ENCODE data around the gene HOXC6. TPM values are rescaled to one million over a fixed set of nuclear protein-coding genes. Genes with fewer than 3 reads are reported as not detected.
A peak's percentile ranks its signal among the peaks of the same experiment; 100 is the strongest.

HOXC6 gene
- total RNA-seq, 5 donors from 2014 or later (not counting 1 experiment from before 2014, with no cell fraction given), result not detected

- CTCF ChIA-PET, result interaction anchor here (0.6 to 1.5 kb wide), 6 partner anchors 13 to 911 kb away, joined by 3 to 4 read pairs (median 3); partner anchors contain the start of genes HOXC5 (in 1 of the 2) and HOXC6 (in 1 of the 2)
- no peaks in the 10 kb centered on the region for H3K36me3 ChIP-seq (ENCODE audit: control insufficient read depth in 2 of 2, extremely low read depth in 1 of 2, insufficient read depth in 1 of 2, low read length in 1 of 2)
- H3K4me1 ChIP-seq (ENCODE audit: control insufficient read depth in 1 of 2, extremely low read depth in 1 of 2, insufficient read depth in 2 of 2, low read length in 2 of 2), result peaks cover 4 to 52% of the 10 kb centered on the region in 2 experiments
- H3K36me3 Mint-ChIP-seq, result no peaks in the 10 kb centered on the region
- peaks cover 38 to 46% (median 44%) of the 10 kb centered on the region in 3 donors for H3K4me1 Mint-ChIP-seq
- no peaks in the 10 kb centered on the region for H3K9me3 ChIP-seq
- no peak overlapping the region for H3K27ac ChIP-seq (ENCODE audit: low read length)
- DNase-seq (no peak), ATAC-seq (replicated peaks in 1 of 4) (no peak)
- H3K27me3 Mint-ChIP-seq, result peaks cover 74 to 91% of the 10 kb centered on the region in 2 donors
- H3K4me3 ChIP-seq (ENCODE audit: control insufficient read depth in 1 of 2, extremely low read depth in 1 of 2, low read length in 1 of 2), result no peak overlapping the region
- peak overlapping the region in 1 of 3 donors; percentile 59 for H3K4me3 Mint-ChIP-seq
- no peak overlapping the region for H3K27ac Mint-ChIP-seq
- POLR2A ChIA-PET, result no interaction called here
- H3K27me3 ChIP-seq (replicated peaks in 1 of 2; ENCODE audit: control insufficient read depth in 2 of 2, extremely low read depth in 1 of 2, insufficient read depth in 2 of 2, low read length in 1 of 2), result peaks cover 33 to 69% of the 10 kb centered on the region in 2 experiments
- WGBS (ENCODE audit: insufficient coverage), result 25% methylated on average over 12 of the region's 24 CpGs
- H3K9me3 Mint-ChIP-seq, result no peaks in the 10 kb centered on the region
Measured at GRCh38 chr12:54051874-54052437, 23.7 kb downstream of the HOXC6 start.

GRCh38 chr12:54052438-54053002 is 24.3 kb downstream of the HOXC6 start:
- H3K27me3 Mint-ChIP-seq, result peaks cover 76 to 91% of the 10 kb centered on the region in 2 donors
- WGBS (ENCODE audit: insufficient coverage), result 49% methylated on average over 4 of the region's 10 CpGs
- peaks cover 36 to 45% (median 44%) of the 10 kb centered on the region in 3 donors for H3K4me1 Mint-ChIP-seq
- ATAC-seq (replicated peaks in 1 of 4) (peak in 1 of 4 experiments; percentile 23), DNase-seq (no peak)
- Histone ChIP-seq H3K4me3 (ENCODE audit: control insufficient read depth in 1 of 2, extremely low read depth in 1 of 2, low read length in 1 of 2) (peak overlapping the region; percentile 46 to 59), H3K9me3 (no peaks in the 10 kb centered on the region), H3K27ac (ENCODE audit: low read length) (peak overlapping the region; percentile 74), H3K27me3 (replicated peaks in 1 of 2; ENCODE audit: control insufficient read depth in 2 of 2, extremely low read depth in 1 of 2, insufficient read depth in 2 of 2, low read length in 1 of 2) (peaks cover 38 to 64% of the 10 kb centered on the region in 2 experiments), H3K4me1 (ENCODE audit: control insufficient read depth in 1 of 2, extremely low read depth in 1 of 2, insufficient read depth in 2 of 2, low read length in 2 of 2) (peaks cover 4 to 46% of the 10 kb centered on the region in 2 experiments), H3K36me3 (ENCODE audit: control insufficient read depth in 2 of 2, extremely low read depth in 1 of 2, insufficient read depth in 1 of 2, low read length in 1 of 2) (no peaks in the 10 kb centered on the region)
- no peaks in the 10 kb centered on the region for H3K36me3 Mint-ChIP-seq
- peak overlapping the region; percentile 59 to 65 (median 59) for H3K4me3 Mint-ChIP-seq
- H3K27ac Mint-ChIP-seq, result peak overlapping the region in 1 of 2 donors; percentile 39
- no peaks in the 10 kb centered on the region for H3K9me3 Mint-ChIP-seq
- POLR2A ChIA-PET, result no interaction called here
- CTCF ChIA-PET, result interaction anchor here (0.6 to 1.5 kb wide), 8 partner anchors 13 to 910 kb away, joined by 3 to 5 read pairs (median 3); partner anchors contain the start of genes COPZ1 (in 1 of the 2), HOXC5 (in 1 of the 2) and HOXC6 (in 1 of the 2)

GRCh38 chr12:54053003-54053750 is 24.9 kb downstream of the HOXC6 start:
- Mint-ChIP-seq H3K9me3 (no peaks in the 10 kb centered on the region), H3K27me3 (peaks cover 72 to 90% of the 10 kb centered on the region in 2 donors), H3K27ac (peak overlapping the region in 1 of 2 donors; percentile 39), H3K4me3 (peak overlapping the region; percentile 59 to 76 (median 65)), H3K4me1 (peaks cover 34 to 44% (median 41%) of the 10 kb centered on the region in 3 donors), H3K36me3 (no peaks in the 10 kb centered on the region)
- peak overlapping the region; percentile 46 to 59 for H3K4me3 ChIP-seq (ENCODE audit: control insufficient read depth in 1 of 2, extremely low read depth in 1 of 2, low read length in 1 of 2)
- no peaks in the 10 kb centered on the region for H3K36me3 ChIP-seq (ENCODE audit: control insufficient read depth in 2 of 2, extremely low read depth in 1 of 2, insufficient read depth in 1 of 2, low read length in 1 of 2)
- ChIA-PET POLR2A (no interaction called here), CTCF (interaction anchor here (0.5 to 1.5 kb wide), 9 partner anchors 12 to 272 kb away, joined by 3 to 6 read pairs (median 3); partner anchors contain the start of genes COPZ1 (in 1 of the 2) and HOXC5 (in 1 of the 2))
- no peaks in the 10 kb centered on the region for H3K9me3 ChIP-seq
- peaks cover 34 to 62% of the 10 kb centered on the region in 2 experiments for H3K27me3 ChIP-seq (replicated peaks in 1 of 2; ENCODE audit: control insufficient read depth in 2 of 2, extremely low read depth in 1 of 2, insufficient read depth in 2 of 2, low read length in 1 of 2)
- H3K4me1 ChIP-seq (ENCODE audit: control insufficient read depth in 1 of 2, extremely low read depth in 1 of 2, insufficient read depth in 2 of 2, low read length in 2 of 2), result peaks cover 4 to 41% of the 10 kb centered on the region in 2 experiments
- H3K27ac ChIP-seq (ENCODE audit: low read length), result peak overlapping the region; percentile 74
- DNase-seq (peak in 3 of 35 experiments; percentile 22 to 53 (median 24)), ATAC-seq (replicated peaks in 1 of 4) (peak; percentile 29 to 52 (median 43))
- 0% methylated on average over 4 of the region's 22 CpGs for WGBS (ENCODE audit: insufficient coverage)

- no peaks in the 10 kb centered on the region for H3K9me3 Mint-ChIP-seq
- peaks cover 70 to 90% of the 10 kb centered on the region in 2 donors for H3K27me3 Mint-ChIP-seq
- DNase-seq (peak in 10 of 35 experiments; percentile 10 to 55 (median 28)), ATAC-seq (replicated peaks in 1 of 4) (peak; percentile 58 to 67 (median 60))
- WGBS (ENCODE audit: insufficient coverage), result 4% methylated on average over 33 of the region's 52 CpGs
- H3K27me3 ChIP-seq (replicated peaks in 1 of 2; ENCODE audit: control insufficient read depth in 2 of 2, extremely low read depth in 1 of 2, insufficient read depth in 2 of 2, low read length in 1 of 2), result peaks cover 28 to 60% of the 10 kb centered on the region in 2 experiments
- ChIA-PET POLR2A (interaction anchor here in 1 of 2 donors (0.6 kb wide), 1 partner anchor 84 kb away, joined by 3 read pairs; no protein-coding TSS in a partner anchor), CTCF (interaction anchor here (0.6 to 1.1 kb wide), 8 partner anchors 17 to 438 kb away, joined by 3 to 6 read pairs (median 4); partner anchors contain the start of gene COPZ1 (in 1 of the 2))
- H3K4me1 ChIP-seq (ENCODE audit: control insufficient read depth in 1 of 2, extremely low read depth in 1 of 2, insufficient read depth in 2 of 2, low read length in 2 of 2), result peaks cover 4 to 41% of the 10 kb centered on the region in 2 experiments
- peak within 1 kb of the TSS; percentile 46 to 59 for H3K4me3 ChIP-seq (ENCODE audit: control insufficient read depth in 1 of 2, extremely low read depth in 1 of 2, low read length in 1 of 2)
- no peaks in the 10 kb centered on the region for H3K36me3 ChIP-seq (ENCODE audit: control insufficient read depth in 2 of 2, extremely low read depth in 1 of 2, insufficient read depth in 1 of 2, low read length in 1 of 2)
- H3K27ac Mint-ChIP-seq, result peak within 1 kb of the TSS in 1 of 2 donors; percentile 39
- peaks cover 34 to 44% (median 41%) of the 10 kb centered on the region in 3 donors for H3K4me1 Mint-ChIP-seq
- H3K36me3 Mint-ChIP-seq, result no peaks in the 10 kb centered on the region
- peak within 1 kb of the TSS; percentile 59 to 76 (median 65) for H3K4me3 Mint-ChIP-seq
- H3K9me3 ChIP-seq, result no peaks in the 10 kb centered on the region
- peak within 1 kb of the TSS; percentile 74 for H3K27ac ChIP-seq (ENCODE audit: low read length)
Measured at GRCh38 chr12:54053751-54054741, 25.8 kb downstream of the HOXC6 start, which contains the start of gene HOXC4. Gene HOXC4 (plus strand): TSS chr12:54053835. CDS start chr12:54053923, 88 bp downstream.

GRCh38 chr12:54054742-54055194 is 26.5 kb downstream of the HOXC6 start:
- H3K4me3 ChIP-seq (ENCODE audit: control insufficient read depth in 1 of 2, extremely low read depth in 1 of 2, low read length in 1 of 2), result no peak overlapping the region
- peaks cover 26 to 63% of the 10 kb centered on the region in 2 experiments for H3K27me3 ChIP-seq (replicated peaks in 1 of 2; ENCODE audit: control insufficient read depth in 2 of 2, extremely low read depth in 1 of 2, insufficient read depth in 2 of 2, low read length in 1 of 2)
- 19% methylated on average over 8 of the region's 24 CpGs for WGBS (ENCODE audit: insufficient coverage)
- no peaks in the 10 kb centered on the region for H3K9me3 ChIP-seq
- H3K27ac ChIP-seq (ENCODE audit: low read length), result no peak overlapping the region
- ATAC-seq (replicated peaks in 1 of 4), result no peak
- peak overlapping the region in 2 of 3 donors; percentile 58 to 59 for H3K4me3 Mint-ChIP-seq
- no peaks in the 10 kb centered on the region for H3K36me3 ChIP-seq (ENCODE audit: control insufficient read depth in 2 of 2, extremely low read depth in 1 of 2, insufficient read depth in 1 of 2, low read length in 1 of 2)
- no peaks in the 10 kb centered on the region for H3K36me3 Mint-ChIP-seq
- no peak for DNase-seq
- H3K27ac Mint-ChIP-seq, result no peak overlapping the region
- H3K27me3 Mint-ChIP-seq, result peaks cover 71 to 90% of the 10 kb centered on the region in 2 donors
- peaks cover 33 to 43% (median 40%) of the 10 kb centered on the region in 3 donors for H3K4me1 Mint-ChIP-seq
- no peaks in the 10 kb centered on the region for H3K9me3 Mint-ChIP-seq
- ChIA-PET CTCF (interaction anchor here in 1 of 2 donors (0.6 to 0.7 kb wide), 2 partner anchors 153 to 438 kb away, joined by 3 to 4 read pairs; no protein-coding TSS in a partner anchor), POLR2A (interaction anchor here in 1 of 2 donors (0.6 kb wide), 1 partner anchor 83 kb away, joined by 3 read pairs; no protein-coding TSS in a partner anchor)
- H3K4me1 ChIP-seq (ENCODE audit: control insufficient read depth in 1 of 2, extremely low read depth in 1 of 2, insufficient read depth in 2 of 2, low read length in 2 of 2), result peaks cover 4 to 41% of the 10 kb centered on the region in 2 experiments

All from T-cell (primary cell).